NCI-H128 (cell line): ENCODE data around the gene MYL12B.
"Not testable (repeated sequence)": the region's sequence is repeated elsewhere in the genome, so short reads cannot be mapped to it uniquely, and the experiment has no call there.

ENCODE experiments used
- DNase-seq: peaks from one replicate; lab custom pipeline; 2025; ENCODE audit not compliant: unreplicated experiment; lab: John Stamatoyannopoulos, UW

MYL12B gene

GRCh38 chr18:3261373-3262233 is at the start of gene MYL12B:
TSS of gene MYL12B (plus strand) at chr18:3262133. CDS start at chr18:3272899, 10,766 bp downstream.
- peak; percentile 47 for DNase-seq

GRCh38 chr18:3212657-3213056 is 49.3 kb upstream of the MYL12B start:
- no peak for DNase-seq

GRCh38 chr18:3213300-3214059 is 48.5 kb upstream of the MYL12B start:
- DNase-seq = no peak

GRCh38 chr18:3214855-3215637 is 46.9 kb upstream of the MYL12B start:
- DNase-seq = no peak

GRCh38 chr18:3216987-3217386 is 44.9 kb upstream of the MYL12B start:
- DNase-seq = no peak

GRCh38 chr18:3217948-3218647 is 43.8 kb upstream of the MYL12B start:
- no peak for DNase-seq

GRCh38 chr18:3218819-3219218 is 43.1 kb upstream of the MYL12B start:
- DNase-seq = no peak

- DNase-seq = no peak
Observed at GRCh38 chr18:3219241-3219630, 42.7 kb upstream of the MYL12B start.

GRCh38 chr18:3219631-3220335 is 42.1 kb upstream of the MYL12B start, which contains the start of gene MYOM1:
TSS of gene MYOM1 (minus strand) at chr18:3219968. CDS start at chr18:3215223, 4,745 bp downstream.
- no peak for DNase-seq

- DNase-seq = not testable (repeated sequence)
Observed at GRCh38 chr18:3220868-3221267, 41.1 kb upstream of the MYL12B start.

- no peak for DNase-seq
Observed at GRCh38 chr18:3221496-3221895, 40.4 kb upstream of the MYL12B start.

- DNase-seq = no peak
Observed at GRCh38 chr18:3223356-3223755, 38.6 kb upstream of the MYL12B start.

GRCh38 chr18:3224223-3224622 is 37.7 kb upstream of the MYL12B start:
- no peak for DNase-seq

- no peak for DNase-seq
Observed at GRCh38 chr18:3225588-3225987, 36.3 kb upstream of the MYL12B start.

- DNase-seq = no peak
Observed at GRCh38 chr18:3226048-3226447, 35.9 kb upstream of the MYL12B start.

- DNase-seq = no peak
Observed at GRCh38 chr18:3230401-3231334, 31.3 kb upstream of the MYL12B start.

- no peak for DNase-seq
Observed at GRCh38 chr18:3233004-3233403, 28.9 kb upstream of the MYL12B start.

- DNase-seq = no peak
Observed at GRCh38 chr18:3233433-3234168, 28.3 kb upstream of the MYL12B start.
